Measurements from ENCODE around the gene SLC29A1. TPM values are rescaled to one million over a fixed set of nuclear protein-coding genes. Genes with fewer than 3 reads are reported as not detected.

The SLC29A1 gene
- total and polyA plus RNA-seq, 9 of the 15 experiments (the other 6 are each of a cell fraction or from before 2014, with no cell fraction given), result 18.9 to 170 (median 57.7) TPM

DNA sequence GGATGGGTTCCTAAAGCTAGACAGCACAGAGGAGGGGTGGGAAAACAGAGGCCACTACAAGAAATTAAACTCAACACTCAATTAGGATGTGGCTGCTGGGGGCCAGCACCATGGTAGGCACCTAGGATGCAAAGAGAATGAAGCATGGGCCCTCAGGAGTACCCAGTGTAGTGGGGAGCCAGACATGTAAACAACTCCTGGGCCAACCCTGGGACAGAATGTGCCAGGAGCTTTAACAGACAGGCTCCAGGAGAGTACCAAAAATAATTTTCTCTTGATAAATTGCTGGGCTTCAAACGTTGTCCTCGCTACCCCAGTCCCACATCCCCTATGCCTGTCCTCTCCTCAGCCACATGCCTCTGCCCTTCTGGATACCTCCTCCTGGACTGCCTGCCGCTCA is 48.5 kb downstream of the SLC29A1 start:
- BruUV-seq (replicated peaks), result no TSS peak
- no peak overlapping the region for H3K4me3 ChIP-seq
- H3K9me3 ChIP-seq (replicated peaks; ENCODE audit: control insufficient read depth, insufficient read depth, low read depth, low read length), result no peaks in the 10 kb centered on the region
- no peaks in the 10 kb centered on the region for H3K79me2 ChIP-seq (ENCODE audit: control insufficient read depth, insufficient read depth, low read length)
- H3K4me2 ChIP-seq (ENCODE audit: insufficient read depth, low read length), result no peak overlapping the region
- H3K27ac ChIP-seq (ENCODE audit: extremely low read depth, low read depth, low read length), result no peak overlapping the region
- no peak overlapping the region for H2AFZ ChIP-seq (ENCODE audit: low read depth, low read length)
- no peak overlapping the region for H3K9ac ChIP-seq (ENCODE audit: insufficient read depth in 1 of 2, low read depth in 2 of 2, low read length in 2 of 2)
- ChIA-PET POLR2A (interaction anchor here (0.7 to 4.7 kb wide), 2 partner anchors 25 to 61 kb away, joined by 3 to 24 read pairs; partner anchors contain the start of gene HSP90AB1), CTCF (ENCODE audit: low intra/inter-chr PET ratio) (interaction anchor here (0.5 kb wide), 1 partner anchor 28 kb away, joined by 3 read pairs; no protein-coding TSS in a partner anchor)
- no peak for ATAC-seq
- peaks cover 0 to 33% of the 10 kb centered on the region in 2 experiments; a peak in 2 of 5 replicates for H3K4me1 ChIP-seq (replicated peaks in 1 of 2; ENCODE audit: control insufficient read depth in 2 of 2, insufficient read depth in 2 of 2, low read length in 2 of 2)
- no peak for FAIRE-seq
- TF ChIP-seq CAMTA2 (CRISPR knock-in tag; conservative IDR thresholded peaks at IDR 0.05), result no peak
- TF ChIP-seq SRSF9 (IDR thresholded peaks at IDR 0.05; ENCODE audit: borderline replicate concordance, low read depth, low read length), result no peak
- TF ChIP-seq ZNF436 (CRISPR knock-in tag; IDR thresholded peaks at IDR 0.05), result no peak
- TF ChIP-seq HEY1 (CRISPR knock-in tag; IDR thresholded peaks at IDR 0.05; ENCODE audit: borderline replicate concordance), result no peak
- TF ChIP-seq CBFA2T2 (conservative IDR thresholded peaks at IDR 0.05), result no peak
- no peak for TF ChIP-seq CBX5 (IDR thresholded peaks at IDR 0.05; ENCODE audit: borderline replicate concordance, low read depth)
- no peak for TF ChIP-seq NFE2 (IDR thresholded peaks at IDR 0.05; ENCODE audit: low read depth)
- no peak for TF ChIP-seq ZNF324 (CRISPR knock-in tag; IDR thresholded peaks at IDR 0.05)
- no peak for TF ChIP-seq ILF3 (IDR thresholded peaks at IDR 0.05; ENCODE audit: borderline replicate concordance)
- TF ChIP-seq, protein P1, sequence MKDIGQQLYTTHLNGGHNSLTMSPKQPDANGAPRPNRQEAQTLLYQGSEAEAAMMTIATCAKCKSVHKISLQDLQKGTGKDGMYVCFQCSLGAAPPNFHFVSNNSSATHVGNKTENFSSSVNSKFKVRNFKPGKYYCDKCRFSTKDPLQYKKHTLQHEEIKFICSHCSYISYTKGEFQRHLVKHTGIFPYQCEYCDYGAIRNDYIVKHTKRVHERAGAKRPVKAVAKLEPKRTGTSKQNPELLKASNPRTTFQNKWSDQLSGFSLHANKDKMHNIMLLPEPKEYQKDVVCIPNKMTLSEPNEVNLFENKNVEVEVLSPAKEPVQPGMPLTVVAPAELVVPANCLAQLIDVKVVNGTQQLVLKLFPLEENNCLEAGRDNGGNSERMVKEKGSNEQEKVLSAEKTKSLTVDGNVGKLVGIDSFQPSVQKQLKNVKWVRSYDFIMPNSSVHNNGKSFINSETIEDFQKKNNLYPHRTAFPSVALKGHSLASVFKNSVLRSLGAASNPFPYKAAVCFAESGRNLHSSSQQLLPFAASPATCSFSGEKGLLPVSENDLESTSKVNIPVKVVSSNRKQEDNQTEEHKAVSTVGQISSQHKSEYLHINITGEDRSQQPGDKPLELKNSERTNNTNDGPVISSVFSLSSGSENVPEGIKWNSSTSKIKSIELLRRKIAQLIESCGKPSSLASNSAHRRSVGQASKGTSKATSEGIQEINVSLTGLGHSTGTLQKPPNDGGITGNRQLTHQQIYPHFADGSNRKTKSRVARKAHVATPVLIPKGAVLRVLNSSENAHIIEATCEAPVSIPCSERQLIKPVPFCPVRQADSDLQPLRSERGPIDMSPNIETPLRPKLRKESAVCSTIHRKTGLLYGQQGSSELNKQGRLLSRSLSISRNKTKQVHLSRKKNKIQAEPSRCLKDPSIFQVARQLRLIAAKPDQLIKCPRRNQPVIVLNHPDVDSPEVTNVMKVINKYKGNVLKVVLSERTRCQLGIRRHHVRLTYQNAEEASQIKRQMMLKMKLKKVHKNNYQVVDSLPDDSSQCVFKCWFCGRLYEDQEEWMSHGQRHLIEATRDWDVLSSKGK (CRISPR knock-in tag; IDR thresholded peaks at IDR 0.05), result no peak
- 8% methylated on average over 3 of the region's 3 CpGs for WGBS (ENCODE audit: insufficient coverage, low coverage, missing lambda C conversion rate)
- H3K27me3 ChIP-seq (ENCODE audit: control insufficient read depth in 2 of 2, insufficient read depth in 2 of 2, low read length in 2 of 2), result peaks cover 64 to 72% of the 10 kb centered on the region in 2 experiments
- DNase-seq (ENCODE audit: extremely low read depth in 1 of 4, low spot score in 3 of 4), result no peak
- H3K9me1 ChIP-seq (ENCODE audit: control insufficient read depth, insufficient read depth, low read length), result no peaks in the 10 kb centered on the region
- no peaks in the 10 kb centered on the region for H3K36me3 ChIP-seq (ENCODE audit: control insufficient read depth, insufficient read depth, low read length)
- intact Hi-C loops (cut with micrococcal nuclease), result no loop called here
- H4K20me1 ChIP-seq (replicated peaks; ENCODE audit: control insufficient read depth, insufficient read depth, low read length), result peaks cover 9% of the 10 kb centered on the region; the same call in 1 of the 2 replicates
- in situ Hi-C loops (cut with MboI), result no loop called here
